GM12878 (cell line): Measurements from ENCODE around the gene RTEL1. TPM values are rescaled to one million over a fixed set of nuclear protein-coding genes. Genes with fewer than 3 reads are reported as not detected.

Experiments used
- ATAC-seq: fragments of 200-7000 bp; cut with Tn5 transposase; 3 replicates; pipeline ENCODE4 v1.9.1; 2020; ENCODE audit warnings: mild to moderate bottlenecking, moderate library complexity
- BruUV-seq: library from RNA; stranded (reverse); fragments of 400-500 nt; replicated peaks from 2 replicates; lab custom pipeline; 2021; lab: Mats Ljungman, UMichigan
- CTCF ChIA-PET: fragments of 300-600 bp; sonication (Branson Sonifier 250); formaldehyde crosslinking; extraction: SDS; loops from one replicate; lab custom pipeline; 2021; ENCODE audit warnings: inconsistent platforms; lab: Yijun Ruan, JAX
- POLR2A ChIA-PET: fragments of 350-600 bp; formaldehyde crosslinking; extraction: SDS; loops from one replicate; lab custom pipeline; 2021; ENCODE audit warnings: inconsistent platforms; lab: Charles Lee
- RAD21 ChIA-PET: fragments of 300-600 bp; sonication (Branson Sonifier 250); formaldehyde crosslinking; loops from one replicate; lab custom pipeline; 2023; ENCODE audit warnings: antibody characterized with exemption; ENCODE audit not compliant: unreplicated experiment; lab: Charles Lee
- SMC1A ChIA-PET: fragments of 300-600 bp; sonication (Branson Sonifier 250); formaldehyde crosslinking; loops from one replicate; lab custom pipeline; 2023; ENCODE audit not compliant: unreplicated experiment, uncharacterized antibody; lab: Charles Lee
- DNase-seq: peaks from one replicate; pipeline ENCODE4 v3.0.0-alpha.2; 2011; ENCODE audit warnings: low read depth, low spot score
- FAIRE-seq: peaks from 3 replicates; lab custom pipeline; 2011; peaks lifted over from hg19 to GRCh38; lab: Jason Lieb, UNC
- H2AFZ ChIP-seq: 2 replicates; pipeline ENCODE4 v1.6.0; 2011; ENCODE audit warnings: low read depth, low read length, control low read depth; ENCODE audit not compliant: control insufficient read depth
- H3K27ac ChIP-seq: 2 replicates; pipeline ENCODE4 v1.5.1; 2011; ENCODE audit warnings: control low read depth; ENCODE audit not compliant: control insufficient read depth, insufficient read depth
- H3K27me3 ChIP-seq, 2 experiments: replicated peaks in 1 of 2; 2 replicates each; pipeline versions ENCODE4 v1.6.0 to v1.6.1; 2011; ENCODE audit warnings: low read length in 1 of 2; ENCODE audit not compliant: control insufficient read depth in 2 of 2, insufficient read depth in 2 of 2
- H3K36me3 ChIP-seq, 2 experiments: 2 replicates each; pipeline ENCODE4 v1.5.1; 2011; ENCODE audit warnings: low read length in 1 of 2; ENCODE audit not compliant: control insufficient read depth in 2 of 2, insufficient read depth in 2 of 2
- H3K4me1 ChIP-seq: 2 replicates; pipeline ENCODE4 v1.6.1; 2011; ENCODE audit warnings: mild to moderate bottlenecking, low read length, moderate library complexity, mixed read lengths; ENCODE audit not compliant: control insufficient read depth, insufficient read depth
- H3K4me2 ChIP-seq: 2 replicates; pipeline ENCODE4 v1.6.0; 2011; ENCODE audit warnings: control low read depth; ENCODE audit not compliant: control insufficient read depth, insufficient read depth
- H3K4me3 ChIP-seq: fragments of 200-600 bp; sonication (generic); 2 replicates; pipeline ENCODE4 v1.5.1; 2016
- H3K79me2 ChIP-seq: 2 replicates; pipeline ENCODE4 v1.6.0; 2011; ENCODE audit warnings: low read length; ENCODE audit not compliant: control insufficient read depth, insufficient read depth
- H3K9ac ChIP-seq: 2 replicates; pipeline ENCODE4 v1.8.0; 2011; ENCODE audit warnings: low read length, control low read depth, mixed read lengths; ENCODE audit not compliant: control insufficient read depth, insufficient read depth
- H3K9me3 ChIP-seq: replicated peaks from 3 replicates; pipeline ENCODE4 v1.5.1; 2011; ENCODE audit warnings: mild to moderate bottlenecking, low read length; ENCODE audit not compliant: control insufficient read depth, insufficient read depth
- H4K20me1 ChIP-seq: 2 replicates; pipeline ENCODE4 v1.6.0; 2011; ENCODE audit not compliant: control insufficient read depth, insufficient read depth
- BCL3 ChIP-seq: IDR thresholded peaks from 2 replicates; pipeline ENCODE4 v1.6.1; 2011; ENCODE audit warnings: borderline replicate concordance, low read depth, mild to moderate bottlenecking, moderate library complexity, low read length; ENCODE audit not compliant: insufficient read depth, poor library complexity, severe bottlenecking
- JUNB ChIP-seq: IDR thresholded peaks from 2 replicates; pipeline ENCODE4 v1.6.1; 2016; ENCODE audit warnings: antibody characterized with exemption, mild to moderate bottlenecking
- KAT2A ChIP-seq: conservative IDR thresholded peaks from 2 replicates; pipeline ENCODE4 v1.6.1; 2011; ENCODE audit warnings: low read depth, low read length; ENCODE audit not compliant: control insufficient read depth
- MXI1 ChIP-seq: fragments of 150-350 bp; IDR thresholded peaks from 2 replicates; pipeline ENCODE4 v1.6.1; 2011; ENCODE audit warnings: low read depth, mild to moderate bottlenecking, inconsistent platforms, low read length, improper control_type of control experiment
- WGBS: methylation state at CpG from one replicate; pipeline ENCODE4 v1.1.6; 2016; ENCODE audit warnings: low lambda C conversion rate; ENCODE audit not compliant: insufficient replicate concordance, insufficient coverage; ENCODE audit errors: missing lambda C conversion rate; 5-methylcytosine and 5-hydroxymethylcytosine counted together
- in situ Hi-C: fragments of 300-500 bp; cut with MboI; formaldehyde crosslinking; loops from 9 replicates; pipeline ENCODE4 v1.14.3; 2018; ENCODE audit warnings: mixed read lengths
- intact Hi-C: fragments of 100-400 bp; cut with micrococcal nuclease; formaldehyde crosslinking; loops from one replicate; pipeline ENCODE4 v1.14.2; 2022; ENCODE audit not compliant: unreplicated experiment
- polyA plus RNA-seq, 11 experiments: library from polyadenylated mRNA; depleted of rRNA in 4 of 11; unstranded in 6 of 11; stranded (reverse) in 5 of 11; fragments of >200 nt; fragmentation: Nextera tagmentation in 4 of 11; fragmentation: Illumina TruSeq in 1 of 11; extraction: Ambion mirVana in 4 of 11; extraction: Trizol in 1 of 11; gene quantifications; 1 replicate in 1 of 11; 2 replicates in 10 of 11; pipeline versions ENCODE4 v1.2.1 to v1.2.3, GENCODE V29; 2011 to 2016; ENCODE audit warnings: inconsistent platforms in 2 of 11, missing spikeins in 2 of 11, low read depth in 1 of 11
- total RNA-seq, 4 experiments: library from RNA; depleted of rRNA in 3 of 4; stranded (reverse); fragments of >200 nt in 3 of 4; fragmentation: Illumina TruSeq in 1 of 4; extraction: Trizol in 1 of 4; gene quantifications; 2 replicates each; pipeline versions ENCODE4 v1.2.1 to v1.2.3, GENCODE V29; 2013 to 2021
- TF ChIP-seq, protein P1 (sequence below): fragments of 450-650 bp; formaldehyde crosslinking; IDR thresholded peaks from 2 replicates; pipeline ENCODE4 v1.4.0; 2020; ENCODE audit warnings: mild to moderate bottlenecking, moderate library complexity

RTEL1 gene
- total and polyA plus RNA-seq, 10 of the 15 experiments (the other 5 are each of a cell fraction or from before 2014, with no cell fraction given): 0.40 to 37.2 (median 15.6) TPM; not detected in 1

GRCh38 chr20:63643946-63644345 is 14.2 kb upstream of the RTEL1 start:
- H3K79me2 ChIP-seq: peaks cover 1% of the 10 kb centered on the region; the same call in 1 of the 2 replicates
- TF ChIP-seq KAT2A: no peak
- no peak for TF ChIP-seq MXI1
- no peak for TF ChIP-seq BCL3
- TF ChIP-seq JUNB: no peak
- TF ChIP-seq, protein P1, sequence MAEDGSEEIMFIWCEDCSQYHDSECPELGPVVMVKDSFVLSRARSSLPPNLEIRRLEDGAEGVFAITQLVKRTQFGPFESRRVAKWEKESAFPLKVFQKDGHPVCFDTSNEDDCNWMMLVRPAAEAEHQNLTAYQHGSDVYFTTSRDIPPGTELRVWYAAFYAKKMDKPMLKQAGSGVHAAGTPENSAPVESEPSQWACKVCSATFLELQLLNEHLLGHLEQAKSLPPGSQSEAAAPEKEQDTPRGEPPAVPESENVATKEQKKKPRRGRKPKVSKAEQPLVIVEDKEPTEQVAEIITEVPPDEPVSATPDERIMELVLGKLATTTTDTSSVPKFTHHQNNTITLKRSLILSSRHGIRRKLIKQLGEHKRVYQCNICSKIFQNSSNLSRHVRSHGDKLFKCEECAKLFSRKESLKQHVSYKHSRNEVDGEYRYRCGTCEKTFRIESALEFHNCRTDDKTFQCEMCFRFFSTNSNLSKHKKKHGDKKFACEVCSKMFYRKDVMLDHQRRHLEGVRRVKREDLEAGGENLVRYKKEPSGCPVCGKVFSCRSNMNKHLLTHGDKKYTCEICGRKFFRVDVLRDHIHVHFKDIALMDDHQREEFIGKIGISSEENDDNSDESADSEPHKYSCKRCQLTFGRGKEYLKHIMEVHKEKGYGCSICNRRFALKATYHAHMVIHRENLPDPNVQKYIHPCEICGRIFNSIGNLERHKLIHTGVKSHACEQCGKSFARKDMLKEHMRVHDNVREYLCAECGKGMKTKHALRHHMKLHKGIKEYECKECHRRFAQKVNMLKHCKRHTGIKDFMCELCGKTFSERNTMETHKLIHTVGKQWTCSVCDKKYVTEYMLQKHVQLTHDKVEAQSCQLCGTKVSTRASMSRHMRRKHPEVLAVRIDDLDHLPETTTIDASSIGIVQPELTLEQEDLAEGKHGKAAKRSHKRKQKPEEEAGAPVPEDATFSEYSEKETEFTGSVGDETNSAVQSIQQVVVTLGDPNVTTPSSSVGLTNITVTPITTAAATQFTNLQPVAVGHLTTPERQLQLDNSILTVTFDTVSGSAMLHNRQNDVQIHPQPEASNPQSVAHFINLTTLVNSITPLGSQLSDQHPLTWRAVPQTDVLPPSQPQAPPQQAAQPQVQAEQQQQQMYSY (CRISPR knock-in tag): no peak
- TF ChIP-seq, all 136 proteins: peak for 0
- Histone ChIP-seq H3K9ac (no peak overlapping the region), H3K4me1 (peaks cover 12% of the 10 kb centered on the region), H3K4me2 (no peak overlapping the region), H3K9me3 (no peaks in the 10 kb centered on the region), H4K20me1 (no peaks in the 10 kb centered on the region), H2AFZ (no peak overlapping the region), H3K27me3 (no peaks in the 10 kb centered on the region; a peak in 1 of 4 replicates), H3K27ac (no peak overlapping the region), H3K4me3 (no peak overlapping the region), H3K36me3 (no peaks in the 10 kb centered on the region)
- ChIA-PET CTCF (no interaction called here), SMC1A (no interaction called here), POLR2A (no interaction called here), RAD21 (no interaction called here)
- ATAC-seq: no peak
- WGBS: 75% methylated on average over 12 of the region's 15 CpGs
- no TSS peak for BruUV-seq
- FAIRE-seq: no peak
- in situ Hi-C loops (no loop called here), intact Hi-C loops (no loop called here)
- no peak for DNase-seq
